K562 (cell line): ENCODE data around the gene ZKSCAN1. TPM values are rescaled to one million over a fixed set of nuclear protein-coding genes. Genes with fewer than 3 reads are reported as not detected.

Experiments used
- ADNP ChIP-seq: fragments of 200-800 bp; sonication (Bioruptor generic); IDR thresholded peaks from 2 replicates; pipeline ENCODE4 v1.6.1; 2016; ENCODE audit warnings: missing genetic modification characterization, missing compliant biosample characterization
- BHLHE40 ChIP-seq: IDR thresholded peaks from 2 replicates; pipeline ENCODE4 v1.6.1; 2011; ENCODE audit warnings: low read length, improper control_type of control experiment
- FOXA3 ChIP-seq, 2 experiments: fragments of 450-650 bp in 1 of 2; sonication (generic) in 1 of 2; formaldehyde crosslinking; IDR thresholded peaks in 1 of 2; conservative IDR thresholded peaks in 1 of 2; 2 replicates each; pipeline versions ENCODE4 v1.4.0 to v1.8.0; 2020 to 2022; ENCODE audit warnings: mild to moderate bottlenecking in 2 of 2, missing genetic modification reagents in 1 of 2
- FUS ChIP-seq: fragments of 200-400 bp; formaldehyde crosslinking; optimal IDR thresholded peaks from 2 replicates; pipeline ENCODE3; 2017; ENCODE audit warnings: low read depth, low read length
- KDM4B ChIP-seq, 2 experiments: fragments of 450-650 bp in 1 of 2; sonication (generic) in 1 of 2; IDR thresholded peaks; 2 replicates each; pipeline ENCODE4 v1.6.1; 2016 to 2017; ENCODE audit warnings: borderline replicate concordance in 2 of 2, antibody characterized with exemption in 1 of 2, low read depth in 1 of 2, mild to moderate bottlenecking in 1 of 2
- KLF10 ChIP-seq: fragments of 250-450 bp; sonication (Bioruptor Pico); IDR thresholded peaks from 2 replicates; pipeline ENCODE4 v1.6.1; 2021; ENCODE audit warnings: matching md5 sums
- MAFF ChIP-seq: IDR thresholded peaks from 2 replicates; pipeline ENCODE4 v1.6.1; 2012; ENCODE audit warnings: low read length, improper control_type of control experiment
- NCOA1 ChIP-seq: fragments of 450-650 bp; IDR thresholded peaks from 2 replicates; pipeline ENCODE4 v1.6.1; 2016; ENCODE audit warnings: low read depth
- NCOR1 ChIP-seq: fragments of 450-650 bp; IDR thresholded peaks from 2 replicates; pipeline ENCODE4 v1.6.1; 2016; ENCODE audit warnings: mild to moderate bottlenecking, moderate library complexity
- NEUROD1 ChIP-seq: fragments of 150-350 bp; IDR thresholded peaks from 2 replicates; pipeline ENCODE4 v1.6.1; 2014; ENCODE audit warnings: borderline replicate concordance, low read length, low read depth; ENCODE audit not compliant: partially characterized antibody
- PURB ChIP-seq: sonication (generic); formaldehyde crosslinking; IDR thresholded peaks from 2 replicates; pipeline ENCODE4 v1.9.0; 2021; ENCODE audit warnings: low read depth, mild to moderate bottlenecking, missing genetic modification reagents
- RBM17 ChIP-seq: fragments of 200-400 bp; formaldehyde crosslinking; IDR thresholded peaks from 2 replicates; pipeline ENCODE4 v1.6.1; 2017; ENCODE audit warnings: low read depth, mild to moderate bottlenecking, low read length, borderline replicate concordance
- ZKSCAN3 ChIP-seq: fragments of 250-450 bp; sonication (Bioruptor Pico); IDR thresholded peaks from 2 replicates; pipeline ENCODE4 v1.4.0; 2020
- ZNF133 ChIP-seq: fragments of 250-450 bp; sonication (Bioruptor Pico); IDR thresholded peaks from 2 replicates; pipeline ENCODE4 v1.4.0; 2020; ENCODE audit warnings: mild to moderate bottlenecking
- ZNF224 ChIP-seq: sonication (generic); formaldehyde crosslinking; IDR thresholded peaks from 2 replicates; pipeline ENCODE4 v1.8.0; 2022; ENCODE audit warnings: mild to moderate bottlenecking, missing genetic modification reagents
- polyA plus RNA-seq, 8 experiments: library from polyadenylated mRNA; depleted of rRNA in 4 of 8; stranded (reverse) in 5 of 8; unstranded in 3 of 8; fragments of >200 nt; fragmentation: Nextera tagmentation in 2 of 8; fragmentation: Illumina TruSeq in 1 of 8; extraction: Ambion mirVana in 2 of 8; extraction: Trizol in 1 of 8; gene quantifications; 2 replicates each; pipeline versions ENCODE4 v1.2.1 to v1.2.3, GENCODE V29; 2011 to 2014; ENCODE audit warnings: inconsistent platforms in 1 of 8, missing spikeins in 1 of 8
- total RNA-seq, 7 experiments: library from RNA; depleted of rRNA in 6 of 7; stranded (reverse); fragments of >200 nt in 6 of 7; fragmentation: Illumina TruSeq in 2 of 7; extraction: Trizol in 2 of 7; gene quantifications; 2 replicates each; pipeline versions ENCODE4 v1.2.1 to v1.2.3, GENCODE V29; 2011 to 2021; ENCODE audit warnings: low replicate concordance in 1 of 7
- TF ChIP-seq, protein P1 (sequence below): fragments of 250-450 bp; sonication (Bioruptor Pico); IDR thresholded peaks from 2 replicates; pipeline ENCODE4 v1.5.0; 2022; ENCODE audit warnings: mild to moderate bottlenecking
- TF ChIP-seq, protein P2 (sequence below): conservative IDR thresholded peaks from 2 replicates; pipeline ENCODE4 v1.6.1; 2011; ENCODE audit warnings: low read depth, mild to moderate bottlenecking, low read length; ENCODE audit not compliant: control insufficient read depth
- TF ChIP-seq, protein P3 (sequence below): sonication (generic); formaldehyde crosslinking; IDR thresholded peaks from 2 replicates; pipeline ENCODE4 v1.8.1; 2023; ENCODE audit warnings: mild to moderate bottlenecking, missing genetic modification reagents
- TF ChIP-seq, protein P4 (sequence below): sonication (generic); formaldehyde crosslinking; IDR thresholded peaks from 2 replicates; pipeline ENCODE4 v1.8.0; 2022; ENCODE audit warnings: mild to moderate bottlenecking, missing genetic modification reagents, borderline replicate concordance
- TF ChIP-seq, protein P5 (sequence below), 2 experiments: fragments of 200-800 bp in 1 of 2; sonication (Bioruptor generic) in 1 of 2; sonication (generic) in 1 of 2; formaldehyde crosslinking in 1 of 2; IDR thresholded peaks in 1 of 2; conservative IDR thresholded peaks in 1 of 2; 2 replicates each; pipeline versions ENCODE4 v1.5.0 to v1.6.1; 2016 to 2020; ENCODE audit warnings: missing compliant biosample characterization in 1 of 2, missing genetic modification characterization in 1 of 2, missing genetic modification reagents in 1 of 2

Gene ZKSCAN1
- total and polyA plus RNA-seq, 9 of the 15 experiments (the other 6 are each of a cell fraction or from before 2014, with no cell fraction given) = 5.3 to 43.0 (median 23.2) TPM

DNA sequence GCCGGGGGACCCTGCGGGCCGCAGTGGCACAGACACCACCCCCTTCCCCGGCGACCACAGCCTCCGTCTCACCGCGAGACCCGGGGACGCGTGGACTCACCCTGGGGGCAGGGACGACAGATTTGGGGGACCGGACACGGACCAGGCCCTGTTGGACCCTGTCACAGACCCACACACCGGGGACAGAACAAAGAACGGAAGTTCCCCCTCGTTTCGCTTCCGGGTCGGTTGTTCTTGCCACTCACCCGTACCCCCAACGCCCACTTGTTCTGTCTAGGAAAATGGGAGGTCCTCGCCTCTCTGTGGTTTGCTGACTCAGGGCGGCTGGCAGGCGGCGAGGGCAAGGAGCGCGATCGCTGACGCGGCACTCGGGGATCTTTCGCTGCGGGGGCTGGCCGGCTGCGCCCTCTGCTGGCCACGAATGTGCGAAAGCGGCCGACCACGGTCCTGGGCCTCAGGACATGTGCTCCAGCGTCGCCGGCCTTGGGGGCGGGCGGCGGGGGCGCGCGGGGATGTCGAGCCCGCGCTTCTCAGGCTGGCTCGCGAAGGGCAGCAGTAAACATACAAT is 66.2 kb downstream of the ZKSCAN1 start, which contains the start of gene ZNF3 (continued):
- TF ChIP-seq, protein P1, sequence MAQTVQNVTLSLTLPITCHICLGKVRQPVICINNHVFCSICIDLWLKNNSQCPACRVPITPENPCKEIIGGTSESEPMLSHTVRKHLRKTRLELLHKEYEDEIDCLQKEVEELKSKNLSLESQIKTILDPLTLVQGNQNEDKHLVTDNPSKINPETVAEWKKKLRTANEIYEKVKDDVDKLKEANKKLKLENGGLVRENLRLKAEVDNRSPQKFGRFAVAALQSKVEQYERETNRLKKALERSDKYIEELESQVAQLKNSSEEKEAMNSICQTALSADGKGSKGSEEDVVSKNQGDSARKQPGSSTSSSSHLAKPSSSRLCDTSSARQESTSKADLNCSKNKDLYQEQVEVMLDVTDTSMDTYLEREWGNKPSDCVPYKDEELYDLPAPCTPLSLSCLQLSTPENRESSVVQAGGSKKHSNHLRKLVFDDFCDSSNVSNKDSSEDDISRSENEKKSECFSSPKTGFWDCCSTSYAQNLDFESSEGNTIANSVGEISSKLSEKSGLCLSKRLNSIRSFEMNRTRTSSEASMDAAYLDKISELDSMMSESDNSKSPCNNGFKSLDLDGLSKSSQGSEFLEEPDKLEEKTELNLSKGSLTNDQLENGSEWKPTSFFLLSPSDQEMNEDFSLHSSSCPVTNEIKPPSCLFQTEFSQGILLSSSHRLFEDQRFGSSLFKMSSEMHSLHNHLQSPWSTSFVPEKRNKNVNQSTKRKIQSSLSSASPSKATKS (CRISPR knock-in tag) = no peak
- TF ChIP-seq NEUROD1 (peak; percentile 89), MAFF (peak; percentile 92), NCOA1 (peak; percentile 85), BHLHE40 (peak; percentile 76), NCOR1 (peak; percentile 74), ZNF133 (CRISPR knock-in tag) (no peak), FUS (peak; percentile 53), PURB (CRISPR knock-in tag) (no peak), FOXA3 (CRISPR knock-in tag; conservative IDR thresholded peaks at IDR 0.05 in 1 of 2, IDR thresholded peaks at IDR 0.05 in 1 of 2) (no peak), KDM4B (IDR thresholded peaks at IDR 0.05; ENCODE audit: borderline replicate concordance in 2 of 2, low read depth in 1 of 2) (peak in 1 of 2 experiments; percentile 97; a peak in 1 of 4 replicates), KLF10 (CRISPR knock-in tag) (no peak), ZKSCAN3 (CRISPR knock-in tag) (no peak), ZNF224 (CRISPR knock-in tag) (no peak), RBM17 (no peak), ADNP (tag) (no peak)
- TF ChIP-seq, protein P2, sequence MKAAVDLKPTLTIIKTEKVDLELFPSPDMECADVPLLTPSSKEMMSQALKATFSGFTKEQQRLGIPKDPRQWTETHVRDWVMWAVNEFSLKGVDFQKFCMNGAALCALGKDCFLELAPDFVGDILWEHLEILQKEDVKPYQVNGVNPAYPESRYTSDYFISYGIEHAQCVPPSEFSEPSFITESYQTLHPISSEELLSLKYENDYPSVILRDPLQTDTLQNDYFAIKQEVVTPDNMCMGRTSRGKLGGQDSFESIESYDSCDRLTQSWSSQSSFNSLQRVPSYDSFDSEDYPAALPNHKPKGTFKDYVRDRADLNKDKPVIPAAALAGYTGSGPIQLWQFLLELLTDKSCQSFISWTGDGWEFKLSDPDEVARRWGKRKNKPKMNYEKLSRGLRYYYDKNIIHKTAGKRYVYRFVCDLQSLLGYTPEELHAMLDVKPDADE = peak; percentile 86; the same call in 1 of the 2 replicates
- TF ChIP-seq, protein P3, sequence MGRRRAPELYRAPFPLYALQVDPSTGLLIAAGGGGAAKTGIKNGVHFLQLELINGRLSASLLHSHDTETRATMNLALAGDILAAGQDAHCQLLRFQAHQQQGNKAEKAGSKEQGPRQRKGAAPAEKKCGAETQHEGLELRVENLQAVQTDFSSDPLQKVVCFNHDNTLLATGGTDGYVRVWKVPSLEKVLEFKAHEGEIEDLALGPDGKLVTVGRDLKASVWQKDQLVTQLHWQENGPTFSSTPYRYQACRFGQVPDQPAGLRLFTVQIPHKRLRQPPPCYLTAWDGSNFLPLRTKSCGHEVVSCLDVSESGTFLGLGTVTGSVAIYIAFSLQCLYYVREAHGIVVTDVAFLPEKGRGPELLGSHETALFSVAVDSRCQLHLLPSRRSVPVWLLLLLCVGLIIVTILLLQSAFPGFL (CRISPR knock-in tag) = no peak
- TF ChIP-seq, protein P4, sequence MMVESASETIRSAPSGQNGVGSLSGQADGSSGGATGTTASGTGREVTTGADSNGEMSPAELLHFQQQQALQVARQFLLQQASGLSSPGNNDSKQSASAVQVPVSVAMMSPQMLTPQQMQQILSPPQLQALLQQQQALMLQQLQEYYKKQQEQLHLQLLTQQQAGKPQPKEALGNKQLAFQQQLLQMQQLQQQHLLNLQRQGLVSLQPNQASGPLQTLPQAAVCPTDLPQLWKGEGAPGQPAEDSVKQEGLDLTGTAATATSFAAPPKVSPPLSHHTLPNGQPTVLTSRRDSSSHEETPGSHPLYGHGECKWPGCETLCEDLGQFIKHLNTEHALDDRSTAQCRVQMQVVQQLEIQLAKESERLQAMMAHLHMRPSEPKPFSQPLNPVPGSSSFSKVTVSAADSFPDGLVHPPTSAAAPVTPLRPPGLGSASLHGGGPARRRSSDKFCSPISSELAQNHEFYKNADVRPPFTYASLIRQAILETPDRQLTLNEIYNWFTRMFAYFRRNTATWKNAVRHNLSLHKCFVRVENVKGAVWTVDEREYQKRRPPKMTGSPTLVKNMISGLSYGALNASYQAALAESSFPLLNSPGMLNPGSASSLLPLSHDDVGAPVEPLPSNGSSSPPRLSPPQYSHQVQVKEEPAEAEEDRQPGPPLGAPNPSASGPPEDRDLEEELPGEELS (CRISPR knock-in tag) = no peak; the same call in 1 of the 2 replicates
- TF ChIP-seq, protein P5, sequence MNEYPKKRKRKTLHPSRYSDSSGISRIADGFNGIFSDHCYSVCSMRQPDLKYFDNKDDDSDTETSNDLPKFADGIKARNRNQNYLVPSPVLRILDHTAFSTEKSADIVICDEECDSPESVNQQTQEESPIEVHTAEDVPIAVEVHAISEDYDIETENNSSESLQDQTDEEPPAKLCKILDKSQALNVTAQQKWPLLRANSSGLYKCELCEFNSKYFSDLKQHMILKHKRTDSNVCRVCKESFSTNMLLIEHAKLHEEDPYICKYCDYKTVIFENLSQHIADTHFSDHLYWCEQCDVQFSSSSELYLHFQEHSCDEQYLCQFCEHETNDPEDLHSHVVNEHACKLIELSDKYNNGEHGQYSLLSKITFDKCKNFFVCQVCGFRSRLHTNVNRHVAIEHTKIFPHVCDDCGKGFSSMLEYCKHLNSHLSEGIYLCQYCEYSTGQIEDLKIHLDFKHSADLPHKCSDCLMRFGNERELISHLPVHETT (CRISPR knock-in tag; conservative IDR thresholded peaks at IDR 0.05 in 1 of 2, IDR thresholded peaks at IDR 0.05 in 1 of 2) = peak in 1 of 2 experiments; percentile 96; a peak in 2 of 4 replicates
